Gastroesophageal sphincter (tissue), 3 donors: Measurements from ENCODE around the gene MIPOL1.

Source experiments
- POLR2A ChIP-seq, 2 donors: fragments of 450-650 bp; IDR thresholded peaks; one replicate each; pipeline ENCODE4 v1.6.1; 2017; ENCODE audit warnings: antibody characterized with exemption in 2 of 2, mild to moderate bottlenecking in 2 of 2, moderate library complexity in 1 of 2
- POLR2AphosphoS5 ChIP-seq: sonication (generic); formaldehyde crosslinking; IDR thresholded peaks from one replicate; pipeline ENCODE4 v1.6.1; 2017; ENCODE audit warnings: antibody characterized with exemption
- TF ChIP-seq, protein P1 (sequence below), 4 experiments: fragments of 200-600 bp in 2 of 4; fragments of 450-650 bp in 2 of 4; sonication (generic) in 1 of 4; IDR thresholded peaks; one replicate each; pipeline ENCODE4 v1.5.1; 2017 to 2019; ENCODE audit warnings: antibody characterized with exemption in 4 of 4, mild to moderate bottlenecking in 2 of 4, moderate library complexity in 2 of 4

GRCh38 chr14:37515771-37516170, 318.0 kb downstream of the MIPOL1 start:
- TF ChIP-seq, protein P1, sequence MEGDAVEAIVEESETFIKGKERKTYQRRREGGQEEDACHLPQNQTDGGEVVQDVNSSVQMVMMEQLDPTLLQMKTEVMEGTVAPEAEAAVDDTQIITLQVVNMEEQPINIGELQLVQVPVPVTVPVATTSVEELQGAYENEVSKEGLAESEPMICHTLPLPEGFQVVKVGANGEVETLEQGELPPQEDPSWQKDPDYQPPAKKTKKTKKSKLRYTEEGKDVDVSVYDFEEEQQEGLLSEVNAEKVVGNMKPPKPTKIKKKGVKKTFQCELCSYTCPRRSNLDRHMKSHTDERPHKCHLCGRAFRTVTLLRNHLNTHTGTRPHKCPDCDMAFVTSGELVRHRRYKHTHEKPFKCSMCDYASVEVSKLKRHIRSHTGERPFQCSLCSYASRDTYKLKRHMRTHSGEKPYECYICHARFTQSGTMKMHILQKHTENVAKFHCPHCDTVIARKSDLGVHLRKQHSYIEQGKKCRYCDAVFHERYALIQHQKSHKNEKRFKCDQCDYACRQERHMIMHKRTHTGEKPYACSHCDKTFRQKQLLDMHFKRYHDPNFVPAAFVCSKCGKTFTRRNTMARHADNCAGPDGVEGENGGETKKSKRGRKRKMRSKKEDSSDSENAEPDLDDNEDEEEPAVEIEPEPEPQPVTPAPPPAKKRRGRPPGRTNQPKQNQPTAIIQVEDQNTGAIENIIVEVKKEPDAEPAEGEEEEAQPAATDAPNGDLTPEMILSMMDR (IDR thresholded peaks at IDR 0.05) = no peak
- TF ChIP-seq POLR2AphosphoS5 = no peak
- no peak for TF ChIP-seq POLR2A (IDR thresholded peaks at IDR 0.05)
